Neural cell (in vitro differentiated cells): ENCODE measurements around the gene HIC1. TPM values are rescaled to one million over a fixed set of nuclear protein-coding genes. Genes with fewer than 3 reads are reported as not detected.
A peak's percentile ranks its signal among the peaks of the same experiment; 100 is the strongest.

ENCODE experiments used
- H2AFZ ChIP-seq: fragments of 200-600, 300-800 bp; sonication (generic), shearing (Covaris generic); 2 replicates; pipeline ENCODE4 v1.6.0; 2014; ENCODE audit warnings: low read depth, mild to moderate bottlenecking, antibody characterized with exemption, low read length, moderate library complexity
- H3F3A ChIP-seq: fragments of 200-600 bp; shearing (Covaris generic); 2 replicates; pipeline ENCODE4 v1.6.1; 2016; ENCODE audit warnings: mild to moderate bottlenecking, moderate library complexity, mixed read lengths, antibody characterized with exemption, low read length; ENCODE audit not compliant: insufficient read depth, poor library complexity, severe bottlenecking
- H3K27ac ChIP-seq: fragments of 200-600, 300-800 bp; sonication (generic), shearing (Covaris generic); 2 replicates; pipeline ENCODE4 v1.5.1; 2014; ENCODE audit warnings: mild to moderate bottlenecking, low read length, moderate library complexity
- H3K27me3 ChIP-seq: fragments of 300-800, 200-600 bp; sonication (generic), shearing (Covaris generic); 2 replicates; pipeline ENCODE4 v1.6.0; 2014; ENCODE audit warnings: mild to moderate bottlenecking, low read depth, low read length, moderate library complexity; ENCODE audit not compliant: insufficient read depth
- H3K36me3 ChIP-seq: fragments of 300-800, 200-600 bp; sonication (generic), shearing (Covaris generic); 2 replicates; pipeline ENCODE4 v1.5.1; 2014; ENCODE audit warnings: mild to moderate bottlenecking, antibody characterized with exemption, low read length, moderate library complexity; ENCODE audit not compliant: insufficient read depth
- H3K4me2 ChIP-seq: fragments of 300-800, 200-600 bp; sonication (generic), shearing (Covaris generic); 2 replicates; pipeline ENCODE4 v1.6.0; 2014; ENCODE audit warnings: mild to moderate bottlenecking, low read length
- H3K4me3 ChIP-seq: fragments of 300-800, 200-600 bp; sonication (generic), shearing (Covaris generic); 2 replicates; pipeline ENCODE4 v1.5.1; 2014; ENCODE audit warnings: mild to moderate bottlenecking, low read length, moderate library complexity
- H3K79me2 ChIP-seq: fragments of 200-600 bp; shearing (Covaris generic); replicated peaks from 2 replicates; pipeline ENCODE4 v1.6.0; 2014; ENCODE audit warnings: mild to moderate bottlenecking, low read length, moderate library complexity; ENCODE audit not compliant: insufficient read depth
- H3K9ac ChIP-seq: fragments of 300-800, 200-600 bp; sonication (generic), shearing (Covaris generic); 2 replicates; pipeline ENCODE4 v1.6.1; 2016; ENCODE audit warnings: mild to moderate bottlenecking, low read length, mixed read lengths
- H3K9me2 ChIP-seq: fragments of 200-600 bp; shearing (Covaris generic); 2 replicates; pipeline ENCODE4 v1.6.1; 2016; ENCODE audit warnings: mild to moderate bottlenecking, low read length, mixed read lengths; ENCODE audit not compliant: insufficient read depth
- H3K9me3 ChIP-seq: fragments of 200-600, 300-800 bp; sonication (generic), shearing (Covaris generic); 2 replicates; pipeline ENCODE4 v1.6.1; 2016; ENCODE audit warnings: mild to moderate bottlenecking, mixed run types, low read length, moderate library complexity, mixed read lengths
- H4K20me1 ChIP-seq: fragments of 200-600 bp; shearing (Covaris generic); 2 replicates; pipeline ENCODE4 v1.6.1; 2016; ENCODE audit warnings: mild to moderate bottlenecking, mixed run types; ENCODE audit not compliant: insufficient read depth
- CTCF ChIP-seq: fragments of 450-650 bp; IDR thresholded peaks from 2 replicates; pipeline ENCODE4 v1.5.1; 2014; ENCODE audit warnings: antibody characterized with exemption, mild to moderate bottlenecking, moderate library complexity; ENCODE audit not compliant: poor library complexity, severe bottlenecking
- EP300 ChIP-seq: fragments of 450-650 bp; conservative IDR thresholded peaks from 2 replicates; pipeline ENCODE4 v1.6.1; 2014; ENCODE audit warnings: antibody characterized with exemption, mild to moderate bottlenecking, moderate library complexity; ENCODE audit not compliant: poor library complexity, severe bottlenecking
- EZH2 ChIP-seq: fragments of 200-600, 300-800 bp; shearing (Covaris generic), sonication (generic); IDR thresholded peaks from 2 replicates; pipeline ENCODE4 v1.6.1; 2014; ENCODE audit warnings: antibody characterized with exemption, low read length, borderline replicate concordance, mild to moderate bottlenecking; ENCODE audit not compliant: insufficient read depth, poor library complexity, severe bottlenecking
- MXI1 ChIP-seq: fragments of 450-650 bp; conservative IDR thresholded peaks from 2 replicates; pipeline ENCODE4 v1.6.1; 2014; ENCODE audit warnings: antibody characterized with exemption, mild to moderate bottlenecking; ENCODE audit not compliant: poor library complexity, severe bottlenecking
- POLR2AphosphoS5 ChIP-seq: IDR thresholded peaks from 2 replicates; pipeline ENCODE4 v1.6.1; 2012
- RAD21 ChIP-seq: fragments of 450-650 bp; conservative IDR thresholded peaks from 2 replicates; pipeline ENCODE4 v1.6.1; 2014; ENCODE audit warnings: antibody characterized with exemption, mild to moderate bottlenecking, moderate library complexity
- REST ChIP-seq: IDR thresholded peaks from 2 replicates; pipeline ENCODE4 v1.6.1; 2012; ENCODE audit warnings: borderline replicate concordance
- SMC3 ChIP-seq: fragments of 450-650 bp; conservative IDR thresholded peaks from 2 replicates; pipeline ENCODE4 v1.6.1; 2014; ENCODE audit warnings: antibody characterized with exemption, mild to moderate bottlenecking, moderate library complexity; ENCODE audit not compliant: poor library complexity
- TAF1 ChIP-seq: IDR thresholded peaks from 2 replicates; pipeline ENCODE4 v1.6.1; 2012; ENCODE audit warnings: low read depth
- polyA plus RNA-seq: library from polyadenylated mRNA; depleted of rRNA; stranded (reverse); fragments of >200 nt; gene quantifications from 2 replicates; pipeline ENCODE4 v1.2.3, GENCODE V29; 2014

Gene HIC1
- polyA plus RNA-seq, 1 donor from 2014 or later: 2.8 TPM

GRCh38 chr17:2025622-2026309, 29.1 kb upstream of the HIC1 start:
- peak overlapping the region; percentile 33 for H2AFZ ChIP-seq
- peak overlapping the region; percentile 20 for H3K27ac ChIP-seq
- peak overlapping the region; percentile 69 for H3K9ac ChIP-seq
- TF ChIP-seq SMC3 (peak; percentile 81), TAF1 (peak; percentile 9), MXI1 (no peak), EZH2 (no peak), EP300 (no peak), REST (no peak), POLR2AphosphoS5 (no peak), CTCF (peak; percentile 68), RAD21 (peak; percentile 72)
- H3K4me3 ChIP-seq: peak overlapping the region; percentile 90
- H3K9me2 ChIP-seq: no peaks in the 10 kb centered on the region
- peak overlapping the region; percentile 44 for H3K4me2 ChIP-seq
- peaks cover 24% of the 10 kb centered on the region for H3K27me3 ChIP-seq
- no peaks in the 10 kb centered on the region for H3F3A ChIP-seq
- no peaks in the 10 kb centered on the region for H3K9me3 ChIP-seq
- no peaks in the 10 kb centered on the region for H4K20me1 ChIP-seq
- no peaks in the 10 kb centered on the region for H3K36me3 ChIP-seq
- H3K79me2 ChIP-seq: no peaks in the 10 kb centered on the region

GRCh38 chr17:2027528-2028233, 27.2 kb upstream of the HIC1 start:
- Histone ChIP-seq H3K4me3 (no peak overlapping the region), H3K27me3 (peaks cover 24% of the 10 kb centered on the region), H3K27ac (no peak overlapping the region), H3K9ac (no peak overlapping the region), H3K4me2 (no peak overlapping the region), H3K9me3 (no peaks in the 10 kb centered on the region), H3K9me2 (no peaks in the 10 kb centered on the region), H4K20me1 (no peaks in the 10 kb centered on the region), H3K79me2 (no peaks in the 10 kb centered on the region), H3F3A (no peaks in the 10 kb centered on the region), H2AFZ (no peak overlapping the region), H3K36me3 (no peaks in the 10 kb centered on the region)
- TF ChIP-seq SMC3 (no peak), CTCF (no peak), EZH2 (no peak), REST (no peak), TAF1 (no peak), RAD21 (no peak), MXI1 (no peak), POLR2AphosphoS5 (no peak), EP300 (no peak)
